HEK293 (cell line): Measurements from ENCODE around the gene CSTPP1.

Experiments
- CTCF ChIA-PET: fragments of 350-600 bp; formaldehyde crosslinking; extraction: SDS; loops from one replicate; lab custom pipeline; 2021; ENCODE audit warnings: antibody characterized with exemption; lab: Yijun Ruan, JAX
- POLR2A ChIA-PET: fragments of 300-600 bp; formaldehyde crosslinking; extraction: SDS; loops from one replicate; lab custom pipeline; 2020; ENCODE audit warnings: antibody characterized with exemption, inconsistent platforms; lab: Yijun Ruan, JAX
- H3K27ac ChIP-seq: fragments of 200-500 bp; sonication (Bioruptor generic); 2 replicates; pipeline ENCODE4 v1.5.1; 2014; ENCODE audit warnings: low read depth, low read length, control low read depth, inconsistent platforms; ENCODE audit errors: extremely low read depth
- H3K36me3 ChIP-seq, 2 experiments: fragments of 200-500 bp in 1 of 2; sonication (Bioruptor generic) in 1 of 2; 1 replicate in 1 of 2; 2 replicates in 1 of 2; pipeline ENCODE4 v1.5.1; 2014 to 2017; ENCODE audit warnings: inconsistent platforms in 2 of 2, low read length in 2 of 2; ENCODE audit not compliant: control insufficient read depth in 2 of 2, insufficient read depth in 1 of 2
- H3K4me1 ChIP-seq: fragments of 200-500 bp; sonication (Bioruptor generic); 2 replicates; pipeline ENCODE4 v1.5.1; 2014; ENCODE audit warnings: mild to moderate bottlenecking, low read length, inconsistent platforms; ENCODE audit not compliant: control insufficient read depth, insufficient read depth
- H3K4me3 ChIP-seq: 2 replicates; pipeline ENCODE4 v1.5.1; 2011; ENCODE audit warnings: low read depth, mild to moderate bottlenecking, control low read depth, low read length, moderate library complexity
- H3K9me3 ChIP-seq: fragments of 200-500 bp; sonication (Bioruptor generic); 2 replicates; pipeline ENCODE4 v1.5.1; 2014; ENCODE audit warnings: low read depth, low read length, inconsistent platforms; ENCODE audit not compliant: control insufficient read depth, insufficient read depth
- BCL11A ChIP-seq: fragments of 450-650 bp; formaldehyde crosslinking; IDR thresholded peaks from 2 replicates; pipeline ENCODE4 v1.5.1; 2016; ENCODE audit warnings: low read depth, missing biosample characterization, missing genetic modification characterization
- ELK4 ChIP-seq: IDR thresholded peaks from 2 replicates; pipeline ENCODE4 v1.6.1; 2011; ENCODE audit warnings: mild to moderate bottlenecking, low read depth, low read length, borderline replicate concordance
- GFI1B ChIP-seq: fragments of 450-650 bp; formaldehyde crosslinking; IDR thresholded peaks from 2 replicates; pipeline ENCODE4 v1.5.1; 2016; ENCODE audit warnings: missing biosample characterization, missing genetic modification characterization
- SETDB1 ChIP-seq: IDR thresholded peaks from one replicate; pipeline ENCODE4 v1.6.1; 2017; ENCODE audit warnings: mild to moderate bottlenecking, low read length, moderate library complexity, mixed read lengths; ENCODE audit not compliant: insufficient read length
- ZFHX2 ChIP-seq: fragments of 450-650 bp; formaldehyde crosslinking; conservative IDR thresholded peaks from 2 replicates; pipeline ENCODE4 v1.5.1; 2016; ENCODE audit warnings: missing biosample characterization, missing genetic modification characterization
- ZNF23 ChIP-seq: fragments of 450-650 bp; formaldehyde crosslinking; IDR thresholded peaks from 2 replicates; pipeline ENCODE4 v1.5.1; 2016; ENCODE audit warnings: missing biosample characterization, missing genetic modification characterization, borderline replicate concordance
- ZNF423 ChIP-seq: fragments of 450-650 bp; formaldehyde crosslinking; IDR thresholded peaks from 2 replicates; pipeline ENCODE4 v1.5.1; 2016; ENCODE audit warnings: missing biosample characterization, missing genetic modification characterization
- ZNF473 ChIP-seq: fragments of 450-650 bp; formaldehyde crosslinking; IDR thresholded peaks from 2 replicates; pipeline ENCODE4 v1.5.1; 2017; ENCODE audit warnings: missing biosample characterization, missing genetic modification characterization
- ZNF514 ChIP-seq: fragments of 450-650 bp; formaldehyde crosslinking; IDR thresholded peaks from 2 replicates; pipeline ENCODE4 v1.5.1; 2016; ENCODE audit warnings: missing biosample characterization, missing genetic modification characterization
- ZNF704 ChIP-seq: fragments of 450-650 bp; formaldehyde crosslinking; IDR thresholded peaks from 2 replicates; pipeline ENCODE4 v1.5.1; 2016; ENCODE audit warnings: missing biosample characterization, missing genetic modification characterization
- ZNF768 ChIP-seq: fragments of 450-650 bp; formaldehyde crosslinking; IDR thresholded peaks from 2 replicates; pipeline ENCODE4 v1.5.1; 2018; ENCODE audit warnings: missing biosample characterization, mild to moderate bottlenecking, missing genetic modification characterization
- ZNF830 ChIP-seq: fragments of 450-650 bp; IDR thresholded peaks from 2 replicates; pipeline ENCODE4 v1.5.0; 2018; ENCODE audit warnings: missing biosample characterization, missing genetic modification characterization, low read depth, mild to moderate bottlenecking, moderate library complexity
- TF ChIP-seq, protein P1 (sequence below): fragments of 450-650 bp; formaldehyde crosslinking; conservative IDR thresholded peaks from 2 replicates; pipeline ENCODE4 v1.5.1; 2016; ENCODE audit warnings: low read depth, missing biosample characterization, missing genetic modification characterization
- TF ChIP-seq, protein P2 (sequence below): fragments of 450-650 bp; formaldehyde crosslinking; IDR thresholded peaks from 2 replicates; pipeline ENCODE4 v1.5.1; 2016; ENCODE audit warnings: missing biosample characterization, missing genetic modification characterization
- TF ChIP-seq, protein P3 (sequence below): sonication (generic); formaldehyde crosslinking; IDR thresholded peaks from 2 replicates; pipeline ENCODE4 v1.8.1; 2022; ENCODE audit warnings: mild to moderate bottlenecking, moderate library complexity, missing genetic modification reagents

The CSTPP1 gene

DNA sequence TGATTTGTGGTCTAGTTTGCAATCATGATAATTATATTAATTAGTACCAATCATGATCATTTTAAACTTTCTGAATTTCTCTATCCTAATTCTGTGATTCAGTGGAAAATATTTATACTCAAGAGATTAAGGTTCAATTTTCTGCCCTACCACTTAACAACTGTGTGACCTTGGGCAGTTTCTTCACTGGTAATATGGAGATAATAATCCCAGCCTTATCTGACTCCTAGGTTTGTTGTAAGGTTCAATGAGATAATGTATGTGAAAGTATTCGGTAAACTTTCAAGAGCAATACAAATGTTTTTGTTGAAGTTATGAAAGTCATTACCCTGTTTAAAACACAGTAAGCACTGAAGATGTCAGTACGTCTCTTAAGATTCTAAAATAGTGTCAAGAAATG, 36.3 kb downstream of the CSTPP1 start:
- POLR2A ChIA-PET: no interaction called here
- H3K36me3 ChIP-seq: no peaks in the 10 kb centered on the region
- no peaks in the 10 kb centered on the region for H3K9me3 ChIP-seq
- TF ChIP-seq, protein P1, sequence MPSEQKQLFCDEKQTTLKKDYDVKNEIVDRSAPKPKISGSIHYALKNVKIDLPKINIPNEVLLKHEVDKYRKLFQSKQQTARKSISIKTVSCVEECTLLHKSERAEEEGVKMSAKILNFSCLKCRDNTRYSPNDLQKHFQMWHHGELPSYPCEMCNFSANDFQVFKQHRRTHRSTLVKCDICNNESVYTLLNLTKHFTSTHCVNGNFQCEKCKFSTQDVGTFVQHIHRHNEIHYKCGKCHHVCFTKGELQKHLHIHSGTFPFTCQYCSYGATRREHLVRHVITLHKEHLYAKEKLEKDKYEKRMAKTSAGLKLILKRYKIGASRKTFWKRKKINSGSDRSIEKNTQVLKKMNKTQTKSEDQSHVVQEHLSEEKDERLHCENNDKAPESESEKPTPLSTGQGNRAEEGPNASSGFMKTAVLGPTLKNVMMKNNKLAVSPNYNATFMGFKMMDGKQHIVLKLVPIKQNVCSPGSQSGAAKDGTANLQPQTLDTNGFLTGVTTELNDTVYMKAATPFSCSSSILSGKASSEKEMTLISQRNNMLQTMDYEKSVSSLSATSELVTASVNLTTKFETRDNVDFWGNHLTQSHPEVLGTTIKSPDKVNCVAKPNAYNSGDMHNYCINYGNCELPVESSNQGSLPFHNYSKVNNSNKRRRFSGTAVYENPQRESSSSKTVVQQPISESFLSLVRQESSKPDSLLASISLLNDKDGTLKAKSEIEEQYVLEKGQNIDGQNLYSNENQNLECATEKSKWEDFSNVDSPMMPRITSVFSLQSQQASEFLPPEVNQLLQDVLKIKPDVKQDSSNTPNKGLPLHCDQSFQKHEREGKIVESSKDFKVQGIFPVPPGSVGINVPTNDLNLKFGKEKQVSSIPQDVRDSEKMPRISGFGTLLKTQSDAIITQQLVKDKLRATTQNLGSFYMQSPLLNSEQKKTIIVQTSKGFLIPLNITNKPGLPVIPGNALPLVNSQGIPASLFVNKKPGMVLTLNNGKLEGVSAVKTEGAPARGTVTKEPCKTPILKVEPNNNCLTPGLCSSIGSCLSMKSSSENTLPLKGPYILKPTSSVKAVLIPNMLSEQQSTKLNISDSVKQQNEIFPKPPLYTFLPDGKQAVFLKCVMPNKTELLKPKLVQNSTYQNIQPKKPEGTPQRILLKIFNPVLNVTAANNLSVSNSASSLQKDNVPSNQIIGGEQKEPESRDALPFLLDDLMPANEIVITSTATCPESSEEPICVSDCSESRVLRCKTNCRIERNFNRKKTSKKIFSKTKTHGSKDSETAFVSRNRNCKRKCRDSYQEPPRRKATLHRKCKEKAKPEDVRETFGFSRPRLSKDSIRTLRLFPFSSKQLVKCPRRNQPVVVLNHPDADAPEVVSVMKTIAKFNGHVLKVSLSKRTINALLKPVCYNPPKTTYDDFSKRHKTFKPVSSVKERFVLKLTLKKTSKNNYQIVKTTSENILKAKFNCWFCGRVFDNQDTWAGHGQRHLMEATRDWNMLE (tag by site-specific recombination): no peak
- TF ChIP-seq, protein P2, sequence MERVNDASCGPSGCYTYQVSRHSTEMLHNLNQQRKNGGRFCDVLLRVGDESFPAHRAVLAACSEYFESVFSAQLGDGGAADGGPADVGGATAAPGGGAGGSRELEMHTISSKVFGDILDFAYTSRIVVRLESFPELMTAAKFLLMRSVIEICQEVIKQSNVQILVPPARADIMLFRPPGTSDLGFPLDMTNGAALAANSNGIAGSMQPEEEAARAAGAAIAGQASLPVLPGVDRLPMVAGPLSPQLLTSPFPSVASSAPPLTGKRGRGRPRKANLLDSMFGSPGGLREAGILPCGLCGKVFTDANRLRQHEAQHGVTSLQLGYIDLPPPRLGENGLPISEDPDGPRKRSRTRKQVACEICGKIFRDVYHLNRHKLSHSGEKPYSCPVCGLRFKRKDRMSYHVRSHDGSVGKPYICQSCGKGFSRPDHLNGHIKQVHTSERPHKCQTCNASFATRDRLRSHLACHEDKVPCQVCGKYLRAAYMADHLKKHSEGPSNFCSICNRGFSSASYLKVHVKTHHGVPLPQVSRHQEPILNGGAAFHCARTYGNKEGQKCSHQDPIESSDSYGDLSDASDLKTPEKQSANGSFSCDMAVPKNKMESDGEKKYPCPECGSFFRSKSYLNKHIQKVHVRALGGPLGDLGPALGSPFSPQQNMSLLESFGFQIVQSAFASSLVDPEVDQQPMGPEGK (tag by site-specific recombination): no peak
- TF ChIP-seq ZNF704 (no peak), ZNF473 (tag by site-specific recombination) (no peak), BCL11A (no peak), ZNF830 (tag by site-specific recombination) (no peak), ZNF423 (tag by site-specific recombination) (no peak), ZFHX2 (tag by site-specific recombination) (no peak)
- H3K4me1 ChIP-seq: 0 out of 2 replicates have a peak, but pooled peaks cover 7% of the 10 kb centered on the region
- no peak overlapping the region for H3K4me3 ChIP-seq
- H3K27ac ChIP-seq: no peak overlapping the region
- CTCF ChIA-PET: no interaction called here

DNA sequence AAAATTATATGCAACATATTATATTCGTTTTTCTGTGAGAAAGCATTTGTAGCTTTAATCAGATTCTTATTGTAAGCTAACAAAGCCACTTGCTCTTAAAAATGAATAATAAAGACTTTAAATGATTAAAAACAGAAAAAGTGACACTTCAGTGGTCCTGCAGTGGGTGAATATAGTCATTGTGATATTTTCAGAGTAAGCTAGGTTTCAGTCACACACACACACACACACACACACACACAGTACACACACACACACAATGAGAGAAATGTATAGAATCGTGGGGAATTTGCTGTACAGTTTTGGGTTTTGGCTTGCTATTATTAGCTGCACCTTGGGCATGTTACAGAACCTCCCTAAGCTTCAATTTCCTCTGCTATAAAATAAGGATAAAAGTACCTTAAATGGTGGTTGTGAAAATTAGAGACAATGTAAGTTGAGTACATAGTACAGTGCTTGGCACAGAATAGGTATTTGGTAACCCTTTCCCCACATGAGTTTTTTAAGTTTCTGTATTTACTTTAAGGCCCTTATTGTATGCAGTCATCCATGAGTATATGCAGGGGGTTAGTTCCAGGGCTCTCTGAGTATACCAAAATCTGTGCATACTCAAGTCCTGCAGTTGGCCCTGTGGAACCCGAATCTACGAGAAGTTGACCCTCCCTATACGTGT, 39.8 kb downstream of the CSTPP1 start:
- H3K27ac ChIP-seq: no peak overlapping the region
- no peak for TF ChIP-seq GFI1B (tag by site-specific recombination)
- no peak for TF ChIP-seq ZNF768 (tag by site-specific recombination)
- TF ChIP-seq ELK4: no peak
- no peak for TF ChIP-seq SETDB1
- no peak for TF ChIP-seq ZNF514
- TF ChIP-seq, protein P3, sequence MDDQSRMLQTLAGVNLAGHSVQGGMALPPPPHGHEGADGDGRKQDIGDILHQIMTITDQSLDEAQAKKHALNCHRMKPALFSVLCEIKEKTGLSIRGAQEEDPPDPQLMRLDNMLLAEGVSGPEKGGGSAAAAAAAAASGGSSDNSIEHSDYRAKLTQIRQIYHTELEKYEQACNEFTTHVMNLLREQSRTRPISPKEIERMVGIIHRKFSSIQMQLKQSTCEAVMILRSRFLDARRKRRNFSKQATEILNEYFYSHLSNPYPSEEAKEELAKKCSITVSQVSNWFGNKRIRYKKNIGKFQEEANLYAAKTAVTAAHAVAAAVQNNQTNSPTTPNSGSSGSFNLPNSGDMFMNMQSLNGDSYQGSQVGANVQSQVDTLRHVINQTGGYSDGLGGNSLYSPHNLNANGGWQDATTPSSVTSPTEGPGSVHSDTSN: no peak
- TF ChIP-seq ZNF23: no peak

More for the DNA sequence above, 39.8 kb downstream of the CSTPP1 start:
- Histone ChIP-seq H3K4me1 (0 out of 2 replicates have a peak, but pooled peaks cover 10% of the 10 kb centered on the region), H3K4me3 (no peak overlapping the region), H3K9me3 (no peaks in the 10 kb centered on the region), H3K36me3 (no peaks in the 10 kb centered on the region)
- ChIA-PET POLR2A (interaction anchor here (0.6 kb wide), 1 partner anchor 194 kb away, joined by 6 read pairs; no protein-coding TSS in a partner anchor), CTCF (interaction anchor here (0.5 to 1.0 kb wide), 3 partner anchors 12 to 33 kb away, joined by 3 to 6 read pairs (median 4); no protein-coding TSS in a partner anchor)
